Epithelial cell of esophagus (primary cell): ENCODE results near the gene SMTN.

ENCODE experiments used
- DNase-seq: peaks from one replicate; pipeline ENCODE4 v3.0.0; 2010; ENCODE audit warnings: low read depth
- H3K4me3 ChIP-seq: 2 replicates; pipeline ENCODE4 v1.5.1; 2011; ENCODE audit warnings: mild to moderate bottlenecking, low read length, control low read depth
- CTCF ChIP-seq: IDR thresholded peaks from 2 replicates; pipeline ENCODE4 v1.5.1; 2011; ENCODE audit warnings: low read depth, mild to moderate bottlenecking, low read length, control low read depth, inconsistent platforms; ENCODE audit not compliant: insufficient read depth; ENCODE audit errors: missing control alignments

The SMTN gene

GRCh38 chr22:31122196-31122531 lies 41.0 kb downstream of the SMTN start:
- no peak for DNase-seq
- H3K4me3 ChIP-seq = no peak overlapping the region
- no peak for TF ChIP-seq CTCF

- peak within 1 kb of the TSS; percentile 54 for H3K4me3 ChIP-seq
- TF ChIP-seq CTCF = no peak
- peak; percentile 67 for DNase-seq
These were observed 41.6 kb downstream of the SMTN start, which contains the start of gene INPP5J for GRCh38 chr22:31122532-31123291. TSS of gene INPP5J (plus strand) at chr22:31122966. CDS start at chr22:31123015, 49 bp downstream.

- DNase-seq = no peak
- no peak for TF ChIP-seq CTCF
- H3K4me3 ChIP-seq = peak overlapping the region; percentile 54
These were observed 42.1 kb downstream of the SMTN start for GRCh38 chr22:31123292-31123602.

GRCh38 chr22:31124290-31124689 lies 43.2 kb downstream of the SMTN start:
- no peak overlapping the region for H3K4me3 ChIP-seq
- no peak for DNase-seq
- no peak for TF ChIP-seq CTCF

- no peak overlapping the region for H3K4me3 ChIP-seq
- TF ChIP-seq CTCF = no peak
- DNase-seq = no peak
These were observed 43.8 kb downstream of the SMTN start for GRCh38 chr22:31124811-31125465.

GRCh38 chr22:31125521-31126117 lies 44.5 kb downstream of the SMTN start:
- no peak overlapping the region for H3K4me3 ChIP-seq
- DNase-seq = no peak
- no peak for TF ChIP-seq CTCF
